ENCODE results near the gene PLPPR1. TPM values are rescaled to one million over a fixed set of nuclear protein-coding genes. Genes with fewer than 3 reads are reported as not detected.
"Not testable (repeated sequence)": the region's sequence is repeated elsewhere in the genome, so short reads cannot be mapped to it uniquely, and the experiment has no call there.

The PLPPR1 gene
- total RNA-seq, 2 experiments from 2014 or later, result not detected

DNA sequence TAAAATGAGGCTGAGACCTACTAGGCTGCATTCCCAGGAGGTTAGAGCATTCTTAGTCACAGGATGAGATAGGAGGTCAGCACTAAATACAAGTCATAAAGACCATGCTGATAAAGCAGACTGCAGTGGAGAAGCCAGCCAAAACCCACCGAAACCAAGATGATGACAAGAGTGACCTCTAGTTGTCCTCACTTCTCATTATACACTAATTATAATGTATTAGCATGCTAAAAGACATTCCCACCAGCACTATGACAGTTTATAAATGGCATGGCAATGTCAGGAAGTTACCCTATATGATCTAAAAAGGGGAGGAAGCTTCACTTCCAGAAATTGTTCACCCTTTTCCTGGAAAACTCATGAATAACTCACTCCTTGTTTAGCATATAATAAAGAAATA lies 88.6 kb downstream of the PLPPR1 start:
- no peaks in the 10 kb centered on the region for H3K9me3 Mint-ChIP-seq (ENCODE audit: low read depth)
- ATAC-seq (no peak), DNase-seq (no peak)
- CTCF ChIA-PET, result no interaction called here
- H3K27me3 Mint-ChIP-seq, result no peaks in the 10 kb centered on the region
- no peaks in the 10 kb centered on the region for H3K4me1 Mint-ChIP-seq
- H3K27ac Mint-ChIP-seq, result no peak overlapping the region
- H3K4me3 Mint-ChIP-seq, result no peak overlapping the region
- H3K36me3 Mint-ChIP-seq, result no peaks in the 10 kb centered on the region

DNA sequence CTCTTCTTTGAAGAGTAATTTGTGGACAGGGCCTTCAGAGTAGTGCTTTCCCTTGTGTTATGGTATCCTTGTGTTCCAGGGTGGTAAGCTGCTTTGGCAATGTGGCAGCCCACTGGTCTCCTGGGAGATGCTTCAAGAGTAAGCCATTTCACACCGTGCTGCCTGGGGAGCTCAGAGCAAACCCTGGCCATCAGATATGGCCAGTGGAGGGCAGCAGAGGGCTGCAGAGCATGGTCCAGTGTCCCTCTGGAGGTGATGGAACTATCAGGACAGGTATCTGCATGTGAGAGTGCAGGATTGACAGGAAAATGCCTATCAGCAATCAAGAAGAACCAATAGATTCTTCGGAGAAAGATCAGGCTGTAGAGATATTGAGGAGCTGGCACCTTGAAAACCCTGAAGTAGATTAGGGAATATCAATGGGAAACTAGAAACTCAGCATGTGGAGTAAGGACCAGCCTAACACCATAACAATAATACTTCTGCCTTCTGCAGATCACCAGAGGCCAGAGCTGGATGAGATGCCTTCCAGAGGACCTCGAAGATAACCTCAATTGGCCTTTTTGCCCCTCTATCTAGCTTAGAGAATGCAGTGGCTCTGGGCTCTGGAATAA lies 90.8 kb downstream of the PLPPR1 start:
- Mint-ChIP-seq H3K4me3 (no peak overlapping the region), H3K27me3 (no peaks in the 10 kb centered on the region), H3K9me3 (ENCODE audit: low read depth) (no peaks in the 10 kb centered on the region), H3K27ac (no peak overlapping the region), H3K4me1 (no peaks in the 10 kb centered on the region), H3K36me3 (no peaks in the 10 kb centered on the region)
- CTCF ChIA-PET, result interaction anchor here (0.6 to 1.3 kb wide), 3 partner anchors 114 to 410 kb away, joined by 3 to 4 read pairs (median 3); no protein-coding TSS in a partner anchor
- ATAC-seq (no peak), DNase-seq (no peak)

DNA sequence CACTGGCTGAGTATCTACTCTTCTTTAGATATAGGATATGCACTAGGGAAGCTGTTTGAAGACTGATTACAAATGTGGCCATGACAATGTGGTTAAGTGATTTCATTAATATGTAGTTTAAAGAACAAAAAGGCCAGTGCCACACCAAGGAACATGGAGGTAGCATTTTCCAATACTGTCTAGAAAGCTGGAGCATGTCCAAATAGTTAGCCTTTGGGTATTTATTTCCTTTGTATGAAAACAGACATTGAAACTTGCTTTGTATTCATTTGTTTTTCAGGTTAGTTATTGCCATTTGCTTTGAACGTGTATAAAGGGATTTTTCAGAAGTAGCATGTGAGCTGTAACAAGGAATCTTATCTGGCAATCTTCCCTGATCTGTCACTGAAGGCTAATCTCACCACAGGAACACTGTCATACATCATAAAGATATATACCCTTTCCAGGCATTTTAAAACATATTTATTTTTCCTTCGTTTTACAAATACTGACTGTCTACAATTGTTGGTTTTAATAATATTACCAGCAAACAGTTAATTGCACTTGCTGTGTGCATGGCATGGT lies 93.4 kb downstream of the PLPPR1 start:
- CTCF ChIA-PET, result interaction anchor here (1.4 kb wide), 1 partner anchor 10 kb away, joined by 3 read pairs; no protein-coding TSS in a partner anchor
- no peaks in the 10 kb centered on the region for H3K4me1 Mint-ChIP-seq
- ATAC-seq (no peak), DNase-seq (no peak)
- H3K9me3 Mint-ChIP-seq (ENCODE audit: low read depth), result no peaks in the 10 kb centered on the region
- no peak overlapping the region for H3K27ac Mint-ChIP-seq
- H3K36me3 Mint-ChIP-seq, result no peaks in the 10 kb centered on the region
- no peak overlapping the region for H3K4me3 Mint-ChIP-seq
- no peaks in the 10 kb centered on the region for H3K27me3 Mint-ChIP-seq

DNA sequence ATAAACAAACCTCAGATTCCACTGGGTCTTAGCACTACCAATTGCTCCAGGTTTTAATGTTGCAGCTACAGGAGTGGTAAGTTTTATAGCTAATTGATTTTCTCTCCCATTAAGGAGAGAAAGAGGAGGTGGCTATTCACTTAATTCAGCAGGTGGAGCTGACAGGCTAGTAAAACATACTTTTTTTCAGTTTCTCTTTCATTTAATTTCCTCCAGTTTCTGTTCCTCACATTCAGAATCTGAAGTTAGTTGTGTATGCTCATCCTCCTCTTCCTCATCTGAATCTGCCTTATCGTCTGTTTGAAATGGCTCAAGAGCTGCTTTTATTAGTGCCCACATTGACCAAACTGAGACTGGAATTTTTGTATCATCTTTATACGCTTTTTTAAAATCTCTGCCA lies 98.0 kb downstream of the PLPPR1 start:
- no peaks in the 10 kb centered on the region for H3K27me3 Mint-ChIP-seq
- no peak overlapping the region for H3K4me3 Mint-ChIP-seq
- no peaks in the 10 kb centered on the region for H3K4me1 Mint-ChIP-seq
- DNase-seq (no peak), ATAC-seq (no peak)
- CTCF ChIA-PET, result interaction anchor here (0.6 kb wide), 1 partner anchor 185 kb away, joined by 3 read pairs; no protein-coding TSS in a partner anchor
- H3K27ac Mint-ChIP-seq, result no peak overlapping the region
- no peaks in the 10 kb centered on the region for H3K36me3 Mint-ChIP-seq
- H3K9me3 Mint-ChIP-seq (ENCODE audit: low read depth), result peaks cover 2% of the 10 kb centered on the region

DNA sequence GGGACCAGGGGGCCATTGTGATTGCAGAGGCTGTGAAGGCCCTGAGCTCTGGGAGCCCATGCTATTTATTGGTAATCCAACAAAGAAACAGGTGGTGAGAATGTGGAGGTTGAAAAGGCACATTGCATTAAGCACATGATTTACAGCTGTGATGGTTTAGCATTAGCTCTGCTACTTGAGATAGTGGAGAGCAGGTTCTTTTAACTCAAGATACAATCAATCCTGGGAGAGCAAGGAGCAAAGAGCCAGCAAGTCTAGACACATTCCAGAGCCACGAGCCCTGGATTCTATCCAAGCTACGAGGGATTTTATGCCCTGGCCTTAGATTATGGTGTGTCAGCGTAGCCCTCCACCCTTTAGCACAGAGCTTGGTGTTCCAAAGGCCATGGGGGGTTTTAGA lies 98.8 kb downstream of the PLPPR1 start:
- H3K9me3 Mint-ChIP-seq (ENCODE audit: low read depth); H3K27me3 Mint-ChIP-seq; CTCF ChIA-PET; H3K4me3 Mint-ChIP-seq; DNase-seq; H3K27ac Mint-ChIP-seq; H3K36me3 Mint-ChIP-seq; H3K4me1 Mint-ChIP-seq; ATAC-seq: not testable (repeated sequence)

DNA sequence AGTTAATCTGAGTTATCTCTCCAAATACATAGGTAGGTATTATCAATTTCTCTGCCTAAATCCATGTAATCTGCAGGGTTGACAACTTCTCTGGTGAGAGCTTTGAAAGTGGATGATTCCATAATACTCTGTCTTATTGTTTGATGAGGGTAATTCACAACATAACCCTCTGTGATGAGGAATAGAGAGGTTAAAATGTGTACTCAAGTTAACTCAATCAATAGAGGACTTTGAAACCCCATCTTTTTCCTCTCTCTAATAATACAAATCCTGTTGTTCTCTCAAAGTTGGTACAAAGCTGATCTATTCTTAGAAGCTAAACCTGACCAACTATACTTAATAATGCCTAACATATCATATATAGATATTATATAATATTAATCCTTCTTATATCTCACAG lies 100.1 kb downstream of the PLPPR1 start:
- H3K27me3 Mint-ChIP-seq, result no peaks in the 10 kb centered on the region
- H3K9me3 Mint-ChIP-seq (ENCODE audit: low read depth), result peaks cover 2% of the 10 kb centered on the region
- ATAC-seq (no peak), DNase-seq (no peak)
- no peaks in the 10 kb centered on the region for H3K36me3 Mint-ChIP-seq
- H3K27ac Mint-ChIP-seq, result no peak overlapping the region
- H3K4me3 Mint-ChIP-seq, result no peak overlapping the region
- H3K4me1 Mint-ChIP-seq, result no peaks in the 10 kb centered on the region
- CTCF ChIA-PET, result no interaction called here

DNA sequence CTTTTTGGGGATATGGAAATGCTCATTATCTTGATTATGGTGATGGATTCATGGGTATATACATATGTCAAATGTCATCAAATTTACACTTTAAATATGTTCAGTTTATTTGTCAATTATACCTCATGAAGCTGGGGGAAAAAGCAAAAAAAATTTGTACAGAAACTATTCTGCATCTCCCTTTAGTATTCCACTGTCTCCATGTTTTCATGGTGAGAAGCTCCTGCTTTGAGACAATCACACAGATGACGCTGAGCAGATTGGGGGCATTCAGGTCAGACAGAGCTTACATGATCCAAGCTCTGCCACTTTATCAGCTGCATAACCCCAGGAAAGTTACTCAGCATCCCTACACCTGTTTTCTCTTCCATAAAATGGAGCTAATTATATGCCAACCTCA lies 101.5 kb downstream of the PLPPR1 start:
- no peak overlapping the region for H3K4me3 Mint-ChIP-seq
- no peaks in the 10 kb centered on the region for H3K4me1 Mint-ChIP-seq
- DNase-seq (no peak), ATAC-seq (no peak)
- H3K27ac Mint-ChIP-seq, result no peak overlapping the region
- no peaks in the 10 kb centered on the region for H3K36me3 Mint-ChIP-seq
- peaks cover 4% of the 10 kb centered on the region for H3K9me3 Mint-ChIP-seq (ENCODE audit: low read depth)
- no peaks in the 10 kb centered on the region for H3K27me3 Mint-ChIP-seq
- CTCF ChIA-PET, result no interaction called here

DNA sequence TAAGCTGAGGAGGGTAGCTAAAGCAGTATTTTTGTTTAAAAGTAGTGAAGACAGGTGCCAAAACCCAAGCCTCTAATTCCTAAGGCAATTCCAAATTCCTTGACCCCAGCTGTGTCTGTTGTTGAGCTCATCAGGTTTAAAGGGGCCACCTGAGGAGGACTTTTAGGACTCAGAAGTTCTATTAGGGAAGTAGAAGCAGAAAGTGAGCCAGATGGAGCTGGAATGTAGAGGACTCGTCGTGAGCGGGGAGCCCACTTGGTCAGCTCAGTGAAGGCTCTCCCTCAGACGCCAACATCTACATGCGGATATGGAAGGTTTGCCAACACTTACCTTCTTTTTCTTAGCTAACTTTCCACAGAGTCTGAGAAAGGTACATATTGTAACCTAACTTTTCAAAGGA lies 102.8 kb downstream of the PLPPR1 start:
- Mint-ChIP-seq H3K4me1 (no peaks in the 10 kb centered on the region), H3K36me3 (no peaks in the 10 kb centered on the region), H3K27ac (no peak overlapping the region), H3K27me3 (no peaks in the 10 kb centered on the region), H3K9me3 (ENCODE audit: low read depth) (peaks cover 4% of the 10 kb centered on the region), H3K4me3 (no peak overlapping the region)
- CTCF ChIA-PET, result no interaction called here
- no peak for ATAC-seq
- no peak for DNase-seq

DNA sequence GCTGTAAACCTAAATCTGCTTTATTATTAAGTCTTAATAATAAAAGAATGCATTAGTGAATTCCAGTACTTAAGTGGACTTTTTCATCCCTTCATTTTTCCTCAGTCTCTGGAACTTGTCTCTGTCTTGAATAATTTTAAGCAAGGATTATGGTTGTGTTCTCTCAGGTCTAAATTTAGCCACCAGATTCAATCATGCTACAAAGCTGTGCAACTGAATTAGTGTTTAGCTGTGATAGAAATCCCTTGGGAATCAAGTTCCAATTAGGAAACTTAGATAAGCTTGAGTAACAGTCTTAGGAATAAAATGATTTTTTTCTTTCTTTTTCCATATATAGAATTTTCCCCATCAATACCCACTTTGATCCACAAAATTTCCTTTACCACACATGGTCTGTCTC lies 104.3 kb downstream of the PLPPR1 start:
- Mint-ChIP-seq H3K4me3 (no peak overlapping the region), H3K9me3 (ENCODE audit: low read depth) (peaks cover 2% of the 10 kb centered on the region), H3K27me3 (no peaks in the 10 kb centered on the region), H3K36me3 (no peaks in the 10 kb centered on the region), H3K27ac (no peak overlapping the region), H3K4me1 (no peaks in the 10 kb centered on the region)
- DNase-seq (no peak), ATAC-seq (no peak)
- CTCF ChIA-PET, result interaction anchor here (1.2 kb wide), 1 partner anchor 11 kb away, joined by 3 read pairs; no protein-coding TSS in a partner anchor

DNA sequence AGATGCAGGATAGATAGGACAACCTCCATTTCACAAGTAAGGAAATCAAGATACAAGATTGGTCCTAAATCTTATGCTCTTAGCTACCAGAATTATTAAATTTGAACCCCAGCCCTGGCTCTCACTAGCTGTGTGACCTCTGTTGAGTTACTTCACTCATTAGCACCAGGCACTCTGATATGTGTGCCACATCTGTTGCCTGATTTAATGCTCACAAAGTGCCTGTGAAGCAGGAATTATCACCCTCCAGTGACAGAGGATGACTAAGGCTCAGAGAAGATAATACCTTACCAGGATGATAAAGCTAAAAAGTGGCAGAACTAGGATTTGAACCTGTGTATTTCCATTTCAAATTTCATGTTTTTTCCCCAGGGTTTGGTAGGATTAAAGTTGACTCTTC lies 110.0 kb downstream of the PLPPR1 start:
- CTCF ChIA-PET, result no interaction called here
- no peak overlapping the region for H3K4me3 Mint-ChIP-seq
- no peaks in the 10 kb centered on the region for H3K27me3 Mint-ChIP-seq
- no peak overlapping the region for H3K27ac Mint-ChIP-seq
- no peaks in the 10 kb centered on the region for H3K4me1 Mint-ChIP-seq
- no peak for ATAC-seq
- no peak for DNase-seq
- peaks cover 6% of the 10 kb centered on the region for H3K9me3 Mint-ChIP-seq (ENCODE audit: low read depth)
- H3K36me3 Mint-ChIP-seq, result no peaks in the 10 kb centered on the region

DNA sequence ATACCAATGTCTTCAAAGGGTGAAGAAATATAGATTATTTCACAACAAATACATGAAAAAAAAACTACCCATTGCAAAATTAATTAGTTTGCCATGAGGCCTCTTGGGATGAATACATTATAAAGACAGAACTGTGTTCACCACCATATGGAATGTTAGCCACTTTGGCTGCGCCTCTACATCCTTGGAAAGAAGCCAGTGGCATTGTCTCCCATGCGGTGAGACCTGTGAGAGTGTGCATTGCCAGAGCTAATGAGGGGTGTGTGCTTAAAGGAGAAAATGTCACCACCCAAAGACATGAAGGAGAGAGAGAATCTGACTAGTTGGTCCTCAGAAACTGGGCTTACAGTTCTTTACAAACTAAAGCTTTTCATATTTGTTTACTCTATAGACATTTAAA lies 110.6 kb downstream of the PLPPR1 start:
- ATAC-seq (no peak), DNase-seq (no peak)
- H3K27ac Mint-ChIP-seq, result no peak overlapping the region
- H3K9me3 Mint-ChIP-seq (ENCODE audit: low read depth), result peaks cover 6% of the 10 kb centered on the region
- H3K4me1 Mint-ChIP-seq, result no peaks in the 10 kb centered on the region
- CTCF ChIA-PET, result no interaction called here
- no peaks in the 10 kb centered on the region for H3K36me3 Mint-ChIP-seq
- H3K4me3 Mint-ChIP-seq, result no peak overlapping the region
- no peaks in the 10 kb centered on the region for H3K27me3 Mint-ChIP-seq

DNA sequence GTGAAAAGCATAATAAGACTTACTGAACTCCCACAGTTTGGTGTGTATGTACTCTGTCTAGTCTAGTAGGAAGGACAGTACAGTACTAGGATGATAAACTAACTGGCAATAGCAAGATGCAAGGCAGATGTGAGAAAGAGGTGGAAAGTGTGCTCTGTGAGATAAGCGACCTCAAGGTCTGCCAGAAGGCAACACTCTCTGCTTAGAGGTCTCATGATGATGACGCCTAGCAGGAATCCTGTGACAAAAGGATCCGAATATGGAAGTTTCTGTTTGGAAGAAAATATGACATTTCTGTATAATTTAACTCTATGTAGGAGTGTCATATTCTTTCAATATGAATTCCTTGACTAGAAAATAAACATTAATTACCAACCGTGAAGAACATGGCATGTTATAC lies 112.2 kb downstream of the PLPPR1 start:
- Mint-ChIP-seq H3K36me3 (no peaks in the 10 kb centered on the region), H3K4me1 (no peaks in the 10 kb centered on the region), H3K4me3 (no peak overlapping the region), H3K27ac (no peak overlapping the region), H3K9me3 (ENCODE audit: low read depth) (peaks cover 3% of the 10 kb centered on the region), H3K27me3 (no peaks in the 10 kb centered on the region)
- CTCF ChIA-PET, result no interaction called here
- ATAC-seq, result no peak
- no peak for DNase-seq

DNA sequence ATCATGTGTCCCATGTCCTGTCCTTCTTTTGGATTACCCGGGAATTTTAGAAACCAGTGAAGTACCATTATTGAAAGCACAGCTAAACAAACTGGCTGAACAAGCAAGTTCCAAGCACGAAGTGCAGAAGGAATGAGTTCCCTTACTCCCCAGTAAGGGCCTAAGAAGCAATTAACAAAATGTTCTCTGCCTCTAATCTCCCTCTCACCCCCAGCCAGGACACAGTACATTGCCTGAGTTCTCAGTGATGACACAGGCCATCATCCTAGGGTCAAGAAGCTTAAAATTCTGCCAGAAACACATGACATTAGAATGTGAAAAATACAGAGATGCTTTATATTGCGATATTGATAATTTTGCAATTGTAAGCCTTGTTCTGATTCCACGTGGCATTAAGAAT lies 118.0 kb downstream of the PLPPR1 start:
- ATAC-seq, result no peak
- DNase-seq, result no peak
- H3K9me3 Mint-ChIP-seq (ENCODE audit: low read depth), result peaks cover 8% of the 10 kb centered on the region
- H3K27ac Mint-ChIP-seq, result no peak overlapping the region
- CTCF ChIA-PET, result interaction anchor here (0.7 kb wide), 1 partner anchor 158 kb away, joined by 3 read pairs; no protein-coding TSS in a partner anchor
- H3K27me3 Mint-ChIP-seq, result no peaks in the 10 kb centered on the region
- no peak overlapping the region for H3K4me3 Mint-ChIP-seq
- H3K4me1 Mint-ChIP-seq, result no peaks in the 10 kb centered on the region
- H3K36me3 Mint-ChIP-seq, result no peaks in the 10 kb centered on the region

DNA sequence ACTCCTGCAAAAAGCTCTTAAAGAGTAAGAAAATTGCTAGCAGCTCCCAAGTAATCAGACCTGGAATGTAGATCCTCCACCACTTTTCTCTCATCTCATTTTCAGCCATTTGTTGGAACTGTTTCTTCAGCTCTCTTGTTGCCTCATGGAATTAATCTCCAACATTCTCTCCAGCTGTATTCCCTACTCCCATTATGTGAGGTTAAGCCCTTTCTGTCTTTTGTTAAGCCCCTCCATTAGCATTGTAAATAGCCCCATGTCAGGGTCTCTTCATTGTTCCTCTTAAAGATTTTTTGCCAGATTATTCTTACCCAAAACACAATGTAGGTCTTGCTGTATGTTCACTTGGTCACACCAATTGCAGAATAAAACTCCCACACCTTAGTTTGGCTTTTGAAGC lies 119.8 kb downstream of the PLPPR1 start:
- no peaks in the 10 kb centered on the region for H3K36me3 Mint-ChIP-seq
- no peaks in the 10 kb centered on the region for H3K4me1 Mint-ChIP-seq
- DNase-seq (no peak), ATAC-seq (no peak)
- H3K27ac Mint-ChIP-seq, result no peak overlapping the region
- CTCF ChIA-PET, result no interaction called here
- H3K9me3 Mint-ChIP-seq (ENCODE audit: low read depth), result peaks cover 4% of the 10 kb centered on the region
- no peaks in the 10 kb centered on the region for H3K27me3 Mint-ChIP-seq
- H3K4me3 Mint-ChIP-seq, result no peak overlapping the region
